ENCODE measurements around the gene CCDC14.
A peak's percentile ranks its signal among the peaks of the same experiment; 100 is the strongest.
"Not testable (repeated sequence)": the region's sequence is repeated elsewhere in the genome, so short reads cannot be mapped to it uniquely, and the experiment has no call there.

CCDC14 gene, protein sequence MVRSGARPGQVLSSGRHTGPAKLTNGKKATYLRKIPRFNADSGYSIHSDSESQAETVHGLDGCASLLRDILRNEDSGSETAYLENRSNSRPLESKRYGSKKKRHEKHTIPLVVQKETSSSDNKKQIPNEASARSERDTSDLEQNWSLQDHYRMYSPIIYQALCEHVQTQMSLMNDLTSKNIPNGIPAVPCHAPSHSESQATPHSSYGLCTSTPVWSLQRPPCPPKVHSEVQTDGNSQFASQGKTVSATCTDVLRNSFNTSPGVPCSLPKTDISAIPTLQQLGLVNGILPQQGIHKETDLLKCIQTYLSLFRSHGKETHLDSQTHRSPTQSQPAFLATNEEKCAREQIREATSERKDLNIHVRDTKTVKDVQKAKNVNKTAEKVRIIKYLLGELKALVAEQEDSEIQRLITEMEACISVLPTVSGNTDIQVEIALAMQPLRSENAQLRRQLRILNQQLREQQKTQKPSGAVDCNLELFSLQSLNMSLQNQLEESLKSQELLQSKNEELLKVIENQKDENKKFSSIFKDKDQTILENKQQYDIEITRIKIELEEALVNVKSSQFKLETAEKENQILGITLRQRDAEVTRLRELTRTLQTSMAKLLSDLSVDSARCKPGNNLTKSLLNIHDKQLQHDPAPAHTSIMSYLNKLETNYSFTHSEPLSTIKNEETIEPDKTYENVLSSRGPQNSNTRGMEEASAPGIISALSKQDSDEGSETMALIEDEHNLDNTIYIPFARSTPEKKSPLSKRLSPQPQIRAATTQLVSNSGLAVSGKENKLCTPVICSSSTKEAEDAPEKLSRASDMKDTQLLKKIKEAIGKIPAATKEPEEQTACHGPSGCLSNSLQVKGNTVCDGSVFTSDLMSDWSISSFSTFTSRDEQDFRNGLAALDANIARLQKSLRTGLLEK

DNA sequence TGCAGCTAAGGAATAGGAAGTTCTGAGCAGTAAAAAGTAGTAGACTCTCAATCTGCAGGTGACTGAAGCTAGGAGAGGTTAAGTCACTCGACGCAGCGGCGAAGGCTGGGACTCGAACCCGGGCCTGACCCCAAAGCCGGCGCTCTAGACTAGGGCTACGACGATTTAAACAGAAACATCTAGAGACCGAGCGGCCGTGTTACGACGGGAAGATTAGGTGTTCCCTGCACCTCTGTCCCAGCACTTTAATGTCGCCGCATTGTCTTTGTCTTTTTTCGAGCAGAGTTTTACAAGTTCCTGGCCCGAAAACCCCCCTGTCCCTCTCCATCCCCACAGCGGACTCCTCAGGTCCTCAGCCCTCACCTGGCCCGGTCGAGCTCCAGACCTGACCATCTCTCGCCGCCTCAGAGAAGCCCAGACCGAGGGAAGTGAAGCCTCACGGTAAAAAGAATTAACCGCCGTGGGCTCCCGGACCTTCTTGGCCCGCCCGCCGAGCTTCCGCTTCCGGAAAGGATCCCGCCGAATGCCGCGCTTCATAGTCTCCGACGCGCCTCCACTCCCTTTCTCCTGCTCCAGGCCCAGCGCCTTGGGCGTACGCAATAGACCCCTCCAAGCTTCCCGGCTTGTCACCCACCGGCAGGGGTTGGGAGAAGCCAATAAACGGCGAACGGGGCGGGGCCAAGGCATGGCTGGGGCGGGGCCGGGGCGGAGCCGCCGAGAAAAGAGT, at the start of gene CCDC14:
Gene CCDC14 (minus strand): TSS at position 449 of the 727 bp plus-strand sequence. CDS start 56 bp downstream, at position 393.
- DNase-seq (ENCODE audit: low read depth) = peak; percentile 93
- peak within 1 kb of the TSS; percentile 92 for H3K4me3 ChIP-seq (ENCODE audit: low read length)
- TF ChIP-seq, protein P1, sequence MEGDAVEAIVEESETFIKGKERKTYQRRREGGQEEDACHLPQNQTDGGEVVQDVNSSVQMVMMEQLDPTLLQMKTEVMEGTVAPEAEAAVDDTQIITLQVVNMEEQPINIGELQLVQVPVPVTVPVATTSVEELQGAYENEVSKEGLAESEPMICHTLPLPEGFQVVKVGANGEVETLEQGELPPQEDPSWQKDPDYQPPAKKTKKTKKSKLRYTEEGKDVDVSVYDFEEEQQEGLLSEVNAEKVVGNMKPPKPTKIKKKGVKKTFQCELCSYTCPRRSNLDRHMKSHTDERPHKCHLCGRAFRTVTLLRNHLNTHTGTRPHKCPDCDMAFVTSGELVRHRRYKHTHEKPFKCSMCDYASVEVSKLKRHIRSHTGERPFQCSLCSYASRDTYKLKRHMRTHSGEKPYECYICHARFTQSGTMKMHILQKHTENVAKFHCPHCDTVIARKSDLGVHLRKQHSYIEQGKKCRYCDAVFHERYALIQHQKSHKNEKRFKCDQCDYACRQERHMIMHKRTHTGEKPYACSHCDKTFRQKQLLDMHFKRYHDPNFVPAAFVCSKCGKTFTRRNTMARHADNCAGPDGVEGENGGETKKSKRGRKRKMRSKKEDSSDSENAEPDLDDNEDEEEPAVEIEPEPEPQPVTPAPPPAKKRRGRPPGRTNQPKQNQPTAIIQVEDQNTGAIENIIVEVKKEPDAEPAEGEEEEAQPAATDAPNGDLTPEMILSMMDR (conservative IDR thresholded peaks at IDR 0.05; ENCODE audit: low read length) = no peak

DNA sequence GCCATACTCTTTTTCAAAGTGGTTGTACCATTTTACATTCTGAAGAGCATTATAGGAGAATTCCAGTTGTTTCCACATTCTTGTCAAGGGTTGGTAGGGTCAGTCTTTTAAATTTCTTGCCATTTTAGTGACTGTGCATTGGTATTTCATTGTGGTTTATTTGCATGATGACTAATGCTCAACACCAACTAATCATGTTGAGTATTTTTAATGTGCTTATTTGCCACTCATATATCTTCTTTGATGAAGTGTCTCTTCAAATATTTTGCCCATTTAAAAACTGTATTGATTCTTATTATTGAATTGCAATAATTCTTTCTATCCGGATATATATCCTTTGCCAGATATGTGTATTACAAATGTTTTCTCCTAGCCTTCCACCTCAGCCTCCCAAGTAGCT, 47.3 kb upstream of the CCDC14 start:
- not testable (repeated sequence) for H3K4me3 ChIP-seq (ENCODE audit: low read length)
- DNase-seq (ENCODE audit: low read depth) = peak; percentile 5

DNA sequence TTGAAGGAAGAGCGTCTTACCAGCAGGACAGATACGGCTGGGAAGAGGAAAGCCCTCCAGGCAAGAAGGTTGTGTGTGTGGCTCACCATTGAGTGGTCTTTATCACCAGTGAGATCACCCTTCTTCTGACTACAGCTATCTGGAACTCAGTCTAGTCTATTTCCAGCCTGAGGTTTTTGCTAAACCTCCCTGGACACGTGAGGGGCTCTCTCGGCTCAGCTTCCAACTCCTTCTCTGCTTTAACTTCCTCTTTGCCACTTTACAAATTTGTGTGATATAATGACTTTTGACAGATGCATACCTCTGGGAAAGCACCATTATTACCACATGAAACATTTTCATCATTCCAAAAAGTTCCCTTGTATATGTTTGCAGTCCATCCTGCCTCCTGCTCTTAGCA, 46.2 kb upstream of the CCDC14 start:
- DNase-seq (ENCODE audit: low read depth) = peak; percentile 31
- TF ChIP-seq, protein P1 (conservative IDR thresholded peaks at IDR 0.05; ENCODE audit: low read length) = no peak
- no peak overlapping the region for H3K4me3 ChIP-seq (ENCODE audit: low read length)

- not testable (repeated sequence) for H3K4me3 ChIP-seq (ENCODE audit: low read length); DNase-seq (ENCODE audit: low read depth)
These were observed 41.5 kb upstream of the CCDC14 start for GRCh38 chr3:124002405-124003079.

DNA sequence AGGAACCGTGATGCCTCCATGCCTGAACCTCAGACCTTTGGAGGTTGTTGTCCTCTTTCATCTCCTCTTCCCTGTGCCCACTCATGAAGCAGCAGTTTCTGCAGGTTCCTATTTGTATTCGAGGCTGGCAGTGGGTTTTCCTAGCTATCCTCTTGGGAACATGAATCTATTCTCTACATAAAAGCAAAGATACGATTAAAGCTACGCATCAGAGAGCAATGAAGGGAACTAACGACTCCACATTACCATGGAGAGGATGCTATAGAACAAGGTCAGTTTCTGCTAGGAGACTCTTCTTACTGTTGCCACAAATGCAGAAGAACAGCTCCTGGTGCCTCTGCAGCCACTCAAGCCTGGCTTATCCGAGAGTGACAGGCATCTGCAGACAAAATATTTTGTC, 40.3 kb upstream of the CCDC14 start:
- H3K4me3 ChIP-seq (ENCODE audit: low read length); DNase-seq (ENCODE audit: low read depth): not testable (repeated sequence)

DNA sequence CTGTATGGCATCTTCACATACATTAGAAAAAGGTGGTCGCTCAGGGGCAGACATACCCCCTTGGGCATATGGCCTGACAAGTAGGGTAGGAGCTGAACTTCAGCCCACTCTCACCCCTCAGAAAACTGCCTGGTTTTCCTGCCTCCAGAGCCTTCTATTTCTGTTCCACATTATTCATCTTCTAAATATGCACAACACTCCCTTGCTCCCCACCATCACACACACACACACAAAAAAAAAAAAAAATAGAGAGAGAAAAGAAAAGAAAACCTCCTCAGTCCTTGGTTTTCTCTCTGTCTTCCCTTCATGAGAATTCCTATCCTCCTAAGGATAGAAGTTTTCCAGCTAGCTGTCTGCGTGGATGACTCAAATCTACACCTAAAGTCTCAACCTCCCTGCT, 36.5 kb upstream of the CCDC14 start:
- TF ChIP-seq, protein P1 (conservative IDR thresholded peaks at IDR 0.05; ENCODE audit: low read length) = no peak
- DNase-seq (ENCODE audit: low read depth) = peak; percentile 22
- H3K4me3 ChIP-seq (ENCODE audit: low read length) = no peak overlapping the region

GRCh38 chr3:123993818-123994217, 32.8 kb upstream of the CCDC14 start:
- DNase-seq (ENCODE audit: low read depth) = no peak
- TF ChIP-seq, protein P1 (conservative IDR thresholded peaks at IDR 0.05; ENCODE audit: low read length) = no peak
- no peak overlapping the region for H3K4me3 ChIP-seq (ENCODE audit: low read length)

DNA sequence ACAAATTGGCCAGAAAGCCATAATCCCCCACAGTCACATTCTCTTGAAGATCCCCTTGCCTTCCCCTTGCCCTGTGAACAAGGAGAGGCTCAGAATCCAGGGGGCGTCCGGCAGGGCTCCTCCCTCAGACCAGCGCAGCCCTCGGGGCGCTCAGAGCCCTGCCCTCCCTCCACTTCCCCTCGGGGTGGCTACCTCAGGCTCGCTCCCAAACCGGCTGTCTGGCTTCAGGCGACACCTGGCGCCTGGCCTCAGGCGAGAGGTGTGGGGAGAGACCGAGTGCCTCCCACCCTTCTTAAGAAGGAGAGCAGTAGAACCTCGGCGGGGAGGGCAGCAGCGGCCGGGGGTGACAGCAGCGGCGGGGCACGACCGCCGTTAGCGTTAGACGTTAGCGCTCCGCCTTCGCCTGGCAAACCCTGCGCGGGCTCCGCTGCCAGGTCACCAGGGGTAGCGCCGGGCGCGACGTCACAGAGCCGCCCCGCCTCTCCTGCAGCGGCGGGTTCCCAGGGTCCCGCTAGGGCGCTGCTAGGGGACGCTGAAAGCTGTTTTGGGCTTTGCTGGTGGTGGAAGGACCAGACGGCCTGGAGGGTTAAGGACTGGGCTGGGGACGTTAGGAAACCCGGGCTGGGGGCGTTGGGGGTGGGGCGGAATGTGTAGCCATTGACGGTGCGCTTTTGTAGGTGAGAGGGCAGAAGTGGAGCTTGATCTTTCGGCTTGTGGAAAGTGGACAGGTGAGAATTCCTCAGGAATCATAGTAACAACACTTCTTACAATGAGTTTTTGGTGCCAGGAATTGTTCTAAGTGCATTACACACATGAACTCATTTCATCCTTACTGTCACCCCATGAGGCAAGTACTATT, 30.9 kb upstream of the CCDC14 start, which contains the start of gene ROPN1:
Gene ROPN1 (minus strand): TSS at position 395 of the 859 bp plus-strand sequence. CDS start 11,643 bp downstream, outside the sequence.
- H3K4me3 ChIP-seq (ENCODE audit: low read length); DNase-seq (ENCODE audit: low read depth): not testable (repeated sequence)

All from AG10803 (cell line).